Gastroesophageal sphincter (tissue), 4 donors: ENCODE results near the gene ITCH. TPM values are rescaled to one million over a fixed set of nuclear protein-coding genes. Genes with fewer than 3 reads are reported as not detected.
"Not testable (repeated sequence)": the region's sequence is repeated elsewhere in the genome, so short reads cannot be mapped to it uniquely, and the experiment has no call there.

Source experiments
- ATAC-seq: fragments of 150-250 bp; one replicate; pipeline ENCODE4 v1.9.1; 2016; ENCODE audit warnings: mild to moderate bottlenecking, moderate library complexity
- H3K27ac ChIP-seq, 4 donors: fragments of 200-600 bp; sonication (generic) in 3 of 4; 1 replicate in 3 of 4; 2 replicates in 1 of 4; pipeline ENCODE4 v1.5.1; 2016 to 2019
- H3K27me3 ChIP-seq: fragments of 200-600 bp; sonication (generic); one replicate; pipeline ENCODE4 v1.5.1; 2019
- H3K36me3 ChIP-seq, 2 donors: fragments of 200-600 bp; sonication (generic); one replicate each; pipeline ENCODE4 v1.5.1; 2019; ENCODE audit warnings: control low read depth in 1 of 2
- H3K4me1 ChIP-seq, 3 donors: fragments of 200-600 bp; sonication (generic); 1 replicate in 2 of 3; 2 replicates in 1 of 3; pipeline ENCODE4 v1.5.1; 2016 to 2019; ENCODE audit warnings: control low read depth in 2 of 3
- H3K4me3 ChIP-seq, 2 donors: fragments of 200-600 bp; sonication (generic); one replicate each; pipeline ENCODE4 v1.5.1; 2019; ENCODE audit warnings: mild to moderate bottlenecking in 1 of 2, moderate library complexity in 1 of 2
- H3K9me3 ChIP-seq, 3 donors: fragments of 200-600 bp; sonication (generic); one replicate each; pipeline ENCODE4 v1.5.1; 2017 to 2019; ENCODE audit warnings: control low read depth in 2 of 3
- EP300 ChIP-seq: sonication (generic); formaldehyde crosslinking; IDR thresholded peaks from one replicate; pipeline ENCODE4 v1.6.1; 2017; ENCODE audit warnings: antibody characterized with exemption, mild to moderate bottlenecking
- POLR2A ChIP-seq, 2 donors: fragments of 450-650 bp; IDR thresholded peaks; one replicate each; pipeline ENCODE4 v1.6.1; 2017; ENCODE audit warnings: antibody characterized with exemption in 2 of 2, mild to moderate bottlenecking in 2 of 2, moderate library complexity in 1 of 2
- POLR2AphosphoS5 ChIP-seq: sonication (generic); formaldehyde crosslinking; IDR thresholded peaks from one replicate; pipeline ENCODE4 v1.6.1; 2017; ENCODE audit warnings: antibody characterized with exemption
- WGBS, 2 donors: methylation state at CpG; one replicate each; pipeline ENCODE4 v1.1.5; 2018; ENCODE audit warnings: low coverage in 1 of 2; 5-methylcytosine and 5-hydroxymethylcytosine counted together
- total RNA-seq, 4 donors: library from RNA; depleted of rRNA; stranded (reverse); fragments of >200 nt; gene quantifications; one replicate each; pipeline ENCODE4 v1.1.0, GENCODE V29; 2016
- TF ChIP-seq, protein P1 (sequence below), 4 experiments: fragments of 200-600 bp in 2 of 4; fragments of 450-650 bp in 2 of 4; sonication (generic) in 1 of 4; IDR thresholded peaks; one replicate each; pipeline ENCODE4 v1.5.1; 2017 to 2019; ENCODE audit warnings: antibody characterized with exemption in 4 of 4, mild to moderate bottlenecking in 2 of 4, moderate library complexity in 2 of 4

Gene ITCH
- total RNA-seq, 4 donors from 2014 or later = 59.5 to 75.5 (median 65.1) TPM

DNA sequence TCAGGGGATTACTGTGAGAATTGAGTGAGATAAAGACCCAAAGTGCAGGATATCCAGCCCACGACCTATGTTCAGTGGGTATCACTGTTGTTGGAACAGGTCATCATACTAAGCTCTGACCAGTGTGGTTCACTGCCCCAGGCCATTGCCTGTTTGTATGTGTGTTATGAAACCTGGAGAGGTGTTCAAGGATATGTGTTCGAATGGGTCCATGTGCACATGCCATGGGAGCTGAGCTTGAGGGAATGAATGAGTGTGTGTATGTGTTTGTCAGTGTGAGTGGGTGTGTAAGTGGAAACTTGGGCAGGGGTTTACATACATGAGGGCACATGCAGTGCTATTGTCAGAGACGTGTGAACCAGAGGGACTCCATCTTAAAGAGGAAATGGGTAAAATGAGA, 42.2 kb upstream of the ITCH start:
- Histone ChIP-seq H3K4me1 (no peaks in the 10 kb centered on the region), H3K4me3 (no peak overlapping the region), H3K36me3 (no peaks in the 10 kb centered on the region), H3K27ac (no peak overlapping the region), H3K9me3 (no peaks in the 10 kb centered on the region), H3K27me3 (peaks cover 4% of the 10 kb centered on the region)
- 59 to 65% methylated on average over 2 of the region's 3 CpGs for WGBS, 2 donors
- TF ChIP-seq POLR2AphosphoS5 (no peak), POLR2A (IDR thresholded peaks at IDR 0.05) (no peak), EP300 (no peak)
- TF ChIP-seq, protein P1, sequence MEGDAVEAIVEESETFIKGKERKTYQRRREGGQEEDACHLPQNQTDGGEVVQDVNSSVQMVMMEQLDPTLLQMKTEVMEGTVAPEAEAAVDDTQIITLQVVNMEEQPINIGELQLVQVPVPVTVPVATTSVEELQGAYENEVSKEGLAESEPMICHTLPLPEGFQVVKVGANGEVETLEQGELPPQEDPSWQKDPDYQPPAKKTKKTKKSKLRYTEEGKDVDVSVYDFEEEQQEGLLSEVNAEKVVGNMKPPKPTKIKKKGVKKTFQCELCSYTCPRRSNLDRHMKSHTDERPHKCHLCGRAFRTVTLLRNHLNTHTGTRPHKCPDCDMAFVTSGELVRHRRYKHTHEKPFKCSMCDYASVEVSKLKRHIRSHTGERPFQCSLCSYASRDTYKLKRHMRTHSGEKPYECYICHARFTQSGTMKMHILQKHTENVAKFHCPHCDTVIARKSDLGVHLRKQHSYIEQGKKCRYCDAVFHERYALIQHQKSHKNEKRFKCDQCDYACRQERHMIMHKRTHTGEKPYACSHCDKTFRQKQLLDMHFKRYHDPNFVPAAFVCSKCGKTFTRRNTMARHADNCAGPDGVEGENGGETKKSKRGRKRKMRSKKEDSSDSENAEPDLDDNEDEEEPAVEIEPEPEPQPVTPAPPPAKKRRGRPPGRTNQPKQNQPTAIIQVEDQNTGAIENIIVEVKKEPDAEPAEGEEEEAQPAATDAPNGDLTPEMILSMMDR (IDR thresholded peaks at IDR 0.05) = no peak
- no peak for ATAC-seq

DNA sequence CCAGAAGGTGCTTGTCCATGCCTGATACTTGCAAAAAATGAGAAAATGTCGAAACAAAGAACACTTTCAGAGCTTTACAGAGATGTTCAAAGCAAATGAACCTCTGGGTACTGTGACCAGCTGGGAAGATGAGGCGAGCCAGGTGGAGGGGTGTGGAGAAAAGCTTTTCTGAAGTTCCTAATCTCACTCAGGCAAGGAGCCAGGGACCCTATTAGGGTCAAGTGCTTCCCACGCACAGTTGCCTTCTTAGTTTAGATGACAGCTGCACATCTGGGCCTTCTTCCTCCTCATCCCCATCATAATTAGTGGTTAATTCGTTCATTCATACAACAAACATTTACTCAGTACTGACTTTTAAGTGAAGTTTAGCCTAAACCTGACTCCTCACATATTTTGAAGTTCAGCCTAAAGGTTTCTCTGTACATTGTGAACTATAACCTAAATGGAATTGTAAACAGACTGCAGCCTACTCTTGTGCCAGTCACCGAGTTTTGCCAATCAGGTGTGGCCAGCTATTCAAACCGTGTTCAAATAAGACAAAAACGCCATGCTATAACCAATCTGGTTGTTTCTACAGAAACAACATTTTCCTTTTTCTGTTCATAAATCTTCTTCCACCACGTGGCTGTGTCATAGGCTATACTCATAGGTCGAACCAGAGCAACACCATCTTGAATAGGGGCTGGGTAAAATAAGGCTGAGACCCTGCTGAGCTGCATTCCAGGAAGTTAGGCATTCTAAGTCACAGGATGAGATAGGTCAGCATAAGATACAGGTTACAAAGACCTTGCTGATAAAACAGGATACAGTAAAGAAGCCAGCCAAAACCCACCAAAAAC, 40.6 kb upstream of the ITCH start:
- no peak for ATAC-seq
- H3K4me1 ChIP-seq = no peaks in the 10 kb centered on the region
- no peaks in the 10 kb centered on the region for H3K9me3 ChIP-seq
- H3K36me3 ChIP-seq = no peaks in the 10 kb centered on the region
- 59 to 64% methylated on average over 9 of the region's 9 CpGs for WGBS, 2 donors
- TF ChIP-seq, protein P1 (IDR thresholded peaks at IDR 0.05) = no peak
- no peak for TF ChIP-seq POLR2AphosphoS5
- TF ChIP-seq POLR2A (IDR thresholded peaks at IDR 0.05) = no peak
- no peak for TF ChIP-seq EP300
- no peak overlapping the region for H3K4me3 ChIP-seq
- peaks cover 4% of the 10 kb centered on the region for H3K27me3 ChIP-seq
- no peak overlapping the region for H3K27ac ChIP-seq

DNA sequence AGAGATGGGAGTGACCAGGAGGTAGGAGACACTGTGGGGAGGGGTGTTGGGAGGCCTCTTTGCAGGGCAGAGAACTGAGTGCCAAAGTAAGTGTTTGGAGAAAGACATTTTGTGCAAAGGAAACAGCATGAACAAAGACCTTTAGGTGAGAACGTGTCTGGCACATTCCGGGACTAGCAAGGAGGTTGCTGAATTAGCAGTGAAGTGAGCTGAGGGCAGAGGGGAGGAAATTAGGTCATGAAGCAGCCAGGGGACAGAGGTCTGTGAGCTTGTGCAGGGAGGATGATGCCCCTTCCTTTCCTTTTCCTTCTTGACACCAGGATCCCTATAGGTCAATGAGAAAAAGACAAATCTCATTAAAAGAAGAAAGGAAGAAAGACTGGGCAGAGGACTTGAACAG, 38.5 kb upstream of the ITCH start:
- ATAC-seq = no peak
- Histone ChIP-seq H3K4me1 (no peaks in the 10 kb centered on the region), H3K4me3 (no peak overlapping the region), H3K9me3 (no peaks in the 10 kb centered on the region), H3K36me3 (no peaks in the 10 kb centered on the region), H3K27ac (no peak overlapping the region), H3K27me3 (peaks cover 4% of the 10 kb centered on the region)
- no peak for TF ChIP-seq POLR2A (IDR thresholded peaks at IDR 0.05)
- no peak for TF ChIP-seq EP300
- TF ChIP-seq POLR2AphosphoS5 = no peak
- TF ChIP-seq, protein P1 (IDR thresholded peaks at IDR 0.05) = no peak
- 10 to 32% methylated on average over 2 of the region's 2 CpGs for WGBS, 2 donors

DNA sequence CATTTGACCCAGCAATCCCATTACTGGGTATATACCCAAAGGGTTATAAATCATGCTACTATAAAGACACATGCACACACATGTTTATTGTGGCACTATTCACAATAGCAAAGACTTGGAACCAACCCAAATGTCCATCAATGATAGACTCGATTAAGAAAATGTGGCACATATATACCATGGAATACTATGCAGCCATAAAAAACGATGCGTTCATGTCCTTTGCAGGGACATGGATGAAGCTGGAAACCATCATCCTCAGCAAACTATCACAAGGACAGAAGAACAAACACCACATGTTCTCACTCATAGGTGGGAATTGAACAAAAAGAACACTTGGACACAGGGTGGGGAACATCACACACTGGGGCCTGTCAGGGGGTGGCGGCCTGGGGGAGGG, 34.9 kb upstream of the ITCH start:
- WGBS, 2 donors = 94% methylated on average over 4 of the region's 4 CpGs; no CpG with 5 or more reads in 1 of the 2 donors
- H3K4me1 ChIP-seq, H3K27ac ChIP-seq, H3K9me3 ChIP-seq, H3K36me3 ChIP-seq, H3K27me3 ChIP-seq, H3K4me3 ChIP-seq, ATAC-seq: not testable (repeated sequence)

DNA sequence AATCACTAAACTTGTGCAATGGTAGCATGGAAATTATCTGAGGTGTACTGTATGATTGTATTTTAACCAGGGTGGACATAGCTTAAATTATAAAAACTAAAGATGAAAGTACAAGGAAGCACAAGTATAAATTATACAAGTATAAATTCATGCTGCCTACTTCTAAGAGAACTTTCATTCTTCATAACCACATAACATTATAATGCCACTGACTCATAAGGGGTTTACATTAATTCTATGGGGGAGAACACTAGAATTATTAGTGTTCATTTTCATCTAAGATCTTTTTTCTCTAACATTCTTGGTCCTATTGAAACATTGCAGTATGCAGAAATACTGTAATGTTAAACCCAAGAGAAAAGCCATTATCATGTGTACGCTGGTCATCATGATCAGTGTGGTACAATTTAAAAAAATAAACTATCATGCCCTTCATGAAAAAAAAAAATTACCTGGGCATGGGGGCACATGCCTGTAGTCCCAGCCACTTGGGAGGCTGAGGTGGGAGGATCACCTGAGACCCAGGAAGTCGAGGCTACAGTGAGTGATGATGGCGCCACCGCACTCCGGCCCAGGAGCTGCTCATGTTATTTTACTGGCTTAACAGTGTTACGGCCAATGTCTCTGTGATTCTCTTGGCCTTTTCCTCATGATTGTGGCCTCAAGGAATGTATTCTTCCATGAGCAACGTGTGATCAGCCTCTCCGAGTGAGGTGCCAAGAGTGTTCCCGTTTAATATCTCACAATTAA, 34.0 kb upstream of the ITCH start:
- Histone ChIP-seq H3K4me3 (no peak overlapping the region), H3K27ac (no peak overlapping the region), H3K4me1 (no peaks in the 10 kb centered on the region), H3K36me3 (no peaks in the 10 kb centered on the region), H3K9me3 (no peaks in the 10 kb centered on the region), H3K27me3 (no peaks in the 10 kb centered on the region)
- TF ChIP-seq, protein P1 (IDR thresholded peaks at IDR 0.05) = no peak
- WGBS, 2 donors = 83 to 86% methylated on average over 8 to 9 of the region's 9 CpGs
- ATAC-seq = no peak

DNA sequence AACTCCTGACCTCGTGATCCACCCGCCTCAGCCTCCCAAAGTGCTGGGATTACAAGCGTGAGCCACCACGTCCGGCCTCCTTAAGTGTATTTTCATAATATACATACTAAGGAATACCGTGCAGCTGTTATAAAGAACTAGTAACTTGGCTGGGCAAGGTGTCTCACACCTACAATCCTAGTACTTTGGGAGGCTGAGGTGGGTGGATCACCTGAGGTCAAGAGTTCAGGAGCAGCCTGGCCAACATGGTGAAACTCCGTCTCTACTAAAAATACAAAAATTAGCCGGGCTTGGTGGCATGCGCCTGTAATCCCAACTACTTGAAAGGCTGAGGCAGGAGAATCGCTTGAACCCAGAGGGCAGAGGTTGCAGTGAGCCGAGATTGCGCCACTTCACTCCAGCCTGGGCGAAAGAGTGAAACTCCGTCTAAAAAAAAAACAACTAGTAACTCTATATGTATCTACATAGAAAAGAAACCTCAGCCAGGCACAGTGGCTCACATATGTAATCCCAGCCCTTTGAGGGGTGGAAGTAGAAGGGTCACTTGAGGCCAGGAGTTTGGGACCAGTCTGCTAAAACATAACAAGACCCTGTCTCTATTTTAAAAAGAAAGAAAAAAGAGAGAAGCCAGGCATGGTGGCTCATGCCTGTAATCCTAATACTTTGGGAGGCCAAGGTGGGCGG, 32.1 kb upstream of the ITCH start:
- H3K27ac ChIP-seq, H3K36me3 ChIP-seq, ATAC-seq, H3K27me3 ChIP-seq, H3K4me1 ChIP-seq, H3K4me3 ChIP-seq, H3K9me3 ChIP-seq: not testable (repeated sequence)
- WGBS, 2 donors = 86 to 93% methylated on average over 8 to 13 of the region's 15 CpGs
